Left lobe of liver (tissue), 2 donors: ENCODE data around the gene PANX2. TPM values are rescaled to one million over a fixed set of nuclear protein-coding genes. Genes with fewer than 3 reads are reported as not detected.

ENCODE experiments used
- ATAC-seq: fragments of 200-7000 bp; cut with Tn5 transposase; one replicate; pipeline ENCODE4 v1.9.1; 2020; ENCODE audit warnings: mild to moderate bottlenecking, moderate library complexity
- DNase-seq: peaks from one replicate; pipeline ENCODE4 v3.0.0-alpha.2; 2020; ENCODE audit warnings: low spot score
- total RNA-seq: library from RNA; stranded (reverse); gene quantifications from one replicate; pipeline ENCODE4 v1.2.1, GENCODE V29; 2021
- donor health status: DM: no; HTN: no; CAD: no; lungs with moderate emphysema.
- donor health status: DM: no; HTN: yes; CAD: no.

PANX2 gene
- total RNA-seq, 1 donor from 2014 or later, result 10.6 TPM

DNA sequence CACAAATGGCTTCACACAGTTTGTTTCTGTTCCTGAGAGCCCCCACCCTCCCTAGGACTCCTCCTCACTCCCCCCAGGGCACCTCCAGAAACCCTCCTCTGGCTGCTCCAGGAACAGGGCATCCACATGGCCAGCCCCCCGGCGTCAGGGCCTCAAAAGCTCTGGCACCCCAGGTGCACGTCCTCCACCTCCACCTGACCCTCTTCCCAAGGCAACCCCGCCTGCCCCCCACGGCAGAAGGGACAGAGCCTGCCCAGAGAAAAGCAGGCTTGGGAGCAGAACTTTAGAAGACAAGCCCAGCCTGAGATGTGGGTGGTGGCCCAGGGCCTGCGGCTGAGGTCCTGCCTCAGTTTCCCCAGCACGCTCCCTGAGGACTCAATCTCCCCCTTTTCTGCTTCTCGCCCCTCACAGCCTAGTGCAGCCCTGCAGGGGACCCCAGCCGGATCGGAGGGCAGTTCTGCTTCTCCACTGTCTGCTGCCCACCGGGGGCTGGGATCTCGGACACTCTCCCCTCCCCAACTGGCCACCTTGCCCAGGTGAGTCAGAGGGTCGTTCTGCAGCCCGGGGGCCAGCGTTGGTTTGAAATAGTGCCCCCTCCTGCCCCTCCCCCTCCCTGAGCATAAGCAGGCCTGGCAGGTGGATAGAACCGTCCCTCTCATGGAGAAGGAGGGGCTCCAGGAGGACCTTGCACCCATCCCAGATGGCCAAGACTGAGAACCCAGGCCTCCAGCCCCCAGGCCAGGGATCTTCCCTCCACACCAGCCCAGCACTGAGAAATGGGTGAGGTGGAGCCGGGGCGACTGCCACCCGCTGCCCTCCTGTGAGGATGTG is 12.8 kb downstream of the PANX2 start:
- peak; percentile 45 for DNase-seq
- ATAC-seq, result no peak

DNA sequence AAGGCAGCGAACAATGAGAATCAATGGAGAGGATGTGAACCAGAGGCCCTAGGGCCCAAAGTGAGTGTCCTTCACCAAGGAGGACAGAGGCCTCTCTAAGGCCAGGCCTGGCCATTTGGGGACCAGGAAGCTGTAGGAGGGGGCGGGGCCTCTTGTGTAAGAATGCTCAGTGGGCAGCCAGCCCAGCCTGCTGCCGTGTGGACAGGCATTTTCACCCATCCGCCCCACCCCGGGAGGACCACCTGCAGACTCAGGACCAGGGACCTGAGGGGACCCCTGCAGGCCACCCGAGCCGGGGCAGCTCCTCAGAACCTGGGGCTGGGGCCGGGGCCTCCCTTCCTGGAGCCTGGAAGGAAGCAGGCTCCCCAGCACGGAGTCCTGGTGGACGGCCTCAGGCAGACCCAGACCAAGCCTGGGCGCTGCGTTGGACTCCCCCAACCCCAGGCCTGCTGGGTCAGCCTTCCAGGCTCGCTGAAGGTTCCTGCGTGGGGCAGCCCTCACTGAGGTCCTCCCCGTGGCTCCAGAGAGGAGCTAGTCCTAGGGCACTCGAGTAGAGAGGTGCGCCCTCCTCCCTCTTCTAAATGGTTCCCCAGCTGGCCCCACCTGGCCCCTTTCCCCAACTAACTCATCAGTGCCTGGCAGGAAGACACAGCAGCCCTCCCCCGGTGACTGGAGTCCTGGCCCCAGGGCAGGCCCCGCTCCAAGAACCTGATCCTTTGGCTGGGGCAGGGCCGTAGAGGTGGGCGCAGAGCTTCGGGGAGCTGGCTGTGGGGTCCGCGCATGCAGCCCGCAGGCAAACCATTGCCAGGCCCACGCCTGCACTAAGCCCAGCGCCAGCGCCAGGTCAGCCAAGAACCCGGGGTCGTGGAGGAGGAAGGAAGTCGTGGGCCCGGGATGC is 13.7 kb downstream of the PANX2 start:
- ATAC-seq (peak; percentile 52), DNase-seq (peak; percentile 79)

DNA sequence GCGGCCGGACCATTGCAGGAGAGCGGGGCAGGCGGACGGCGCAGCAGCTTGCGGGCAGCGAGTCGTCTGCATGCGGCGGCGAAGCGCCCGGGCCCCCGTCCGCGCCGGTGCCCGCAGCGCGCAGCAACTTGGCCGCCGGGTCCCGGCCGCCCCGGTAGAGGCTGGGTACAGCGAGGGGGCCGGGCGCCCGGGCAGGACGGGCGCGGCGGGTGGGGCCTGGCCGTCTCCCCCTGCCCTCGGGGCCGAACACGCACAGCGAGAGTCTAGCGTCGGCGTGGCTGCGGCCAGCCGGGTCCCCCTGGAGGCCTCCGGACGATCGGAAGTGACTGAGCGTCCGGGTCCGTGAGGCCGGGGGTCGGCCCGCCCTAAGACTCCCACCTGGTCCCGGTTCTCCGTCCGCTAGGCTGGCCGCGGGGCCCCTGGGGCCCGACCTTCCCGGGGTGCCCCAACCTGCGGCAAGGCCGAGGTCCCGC is 14.4 kb downstream of the PANX2 start:
- no peak for ATAC-seq
- no peak for DNase-seq

DNA sequence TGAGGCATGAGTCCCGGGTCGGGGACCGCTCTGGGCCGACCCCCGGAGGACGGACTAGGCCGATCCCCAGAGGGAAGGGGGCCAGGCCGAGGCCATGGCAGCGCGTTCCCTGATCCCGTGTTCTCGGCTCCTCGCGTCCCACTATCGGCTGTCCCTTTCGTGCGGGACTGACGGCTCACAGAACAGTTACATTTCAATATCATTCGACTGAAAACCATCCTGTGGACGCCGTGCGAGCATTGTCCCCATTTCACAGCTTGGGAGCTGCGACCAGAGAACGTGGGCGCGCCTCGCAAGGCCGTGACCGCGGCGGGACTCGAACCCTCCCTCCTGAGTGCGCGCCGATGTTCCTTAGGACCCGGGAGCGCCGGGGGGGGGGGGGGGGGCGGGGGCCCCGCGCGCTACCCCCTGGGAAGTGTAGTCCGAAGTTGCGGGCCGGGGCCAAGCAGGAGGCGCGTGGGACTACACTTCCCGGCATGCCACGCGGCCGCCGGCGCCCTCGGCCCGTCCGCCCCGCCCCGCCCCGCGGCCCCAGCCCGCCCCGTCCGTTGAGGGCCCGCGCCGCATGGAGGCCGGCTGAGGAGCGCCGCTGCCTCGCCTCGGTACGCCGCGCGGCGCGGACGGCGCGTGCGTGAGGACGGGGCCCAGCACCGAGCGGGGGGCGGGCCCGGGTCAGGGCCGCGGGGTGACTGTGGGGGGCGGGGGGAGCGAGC is 15.0 kb downstream of the PANX2 start, which contains the start of gene TRABD:
TSS of gene TRABD (plus strand) at position 539 of the 713 bp plus-strand sequence. CDS start 7,148 bp downstream, outside the sequence.
- ATAC-seq, result peak; percentile 81
- DNase-seq, result peak; percentile 89

DNA sequence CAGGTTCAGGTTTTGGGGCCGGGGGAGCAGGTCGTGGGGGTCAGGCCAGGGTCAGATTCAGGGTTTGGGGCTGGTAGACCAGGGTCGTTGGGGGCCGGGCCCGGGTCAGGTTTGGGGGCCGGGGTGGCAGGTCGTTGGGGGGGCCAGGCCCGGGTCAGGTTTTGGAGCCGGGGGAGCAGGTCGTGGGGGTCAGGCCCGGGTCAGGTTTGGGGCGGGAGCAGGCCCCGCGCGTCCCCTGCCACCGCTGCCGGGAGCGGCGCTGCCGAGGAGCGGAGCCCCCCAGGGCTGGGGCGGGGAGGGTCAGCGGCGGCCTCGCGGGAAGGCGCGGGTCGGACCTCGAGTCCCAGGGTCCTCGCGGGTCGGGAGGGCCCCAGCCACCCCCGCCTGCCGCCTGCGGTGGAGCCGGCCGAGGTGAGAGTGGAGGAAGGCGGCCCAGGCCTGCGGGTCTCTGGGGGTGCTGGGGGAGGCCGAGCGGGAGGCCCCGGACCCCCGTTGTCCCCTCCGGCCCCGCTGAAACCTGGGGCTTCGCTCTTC is 15.7 kb downstream of the PANX2 start:
- no peak for ATAC-seq
- DNase-seq, result no peak

DNA sequence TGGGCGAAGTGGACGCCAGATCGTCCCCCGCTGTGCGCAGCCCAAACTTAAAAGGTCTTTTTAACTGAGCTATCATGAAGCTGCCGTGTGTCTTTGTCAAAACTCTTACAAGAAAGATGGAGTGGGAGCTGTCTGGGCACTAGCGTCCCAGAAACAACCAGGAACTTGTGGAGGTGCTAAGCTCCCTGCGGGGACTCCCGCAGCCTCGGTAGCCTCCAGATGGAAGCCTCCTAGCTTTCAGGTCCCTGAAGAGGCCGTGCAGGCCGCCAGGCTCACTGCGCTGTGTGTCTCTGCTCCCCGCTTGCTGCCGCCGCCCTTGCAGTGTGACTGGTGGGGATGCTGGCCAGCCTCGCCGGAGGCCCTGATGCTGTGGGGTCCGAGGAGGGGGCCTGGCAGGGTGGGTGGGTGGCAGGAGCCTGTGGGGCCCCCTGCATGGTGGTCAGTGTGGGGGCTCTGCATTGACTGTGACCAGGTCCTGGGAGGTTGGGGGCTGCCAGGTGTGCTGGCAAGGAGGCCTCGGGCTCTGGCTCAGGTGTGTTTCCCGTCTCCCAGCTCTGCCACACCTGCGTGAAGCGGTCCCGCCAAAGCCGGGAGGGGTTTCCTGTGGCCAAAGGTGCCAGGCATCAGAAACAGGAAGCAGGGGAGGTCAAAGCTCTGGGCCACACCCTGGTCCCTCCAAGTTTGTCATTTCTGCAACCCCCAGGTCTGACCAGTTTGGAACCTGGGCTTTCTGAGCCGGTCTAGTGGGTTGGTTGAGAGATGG is 16.4 kb downstream of the PANX2 start:
- DNase-seq, result peak; percentile 49
- no peak for ATAC-seq

DNA sequence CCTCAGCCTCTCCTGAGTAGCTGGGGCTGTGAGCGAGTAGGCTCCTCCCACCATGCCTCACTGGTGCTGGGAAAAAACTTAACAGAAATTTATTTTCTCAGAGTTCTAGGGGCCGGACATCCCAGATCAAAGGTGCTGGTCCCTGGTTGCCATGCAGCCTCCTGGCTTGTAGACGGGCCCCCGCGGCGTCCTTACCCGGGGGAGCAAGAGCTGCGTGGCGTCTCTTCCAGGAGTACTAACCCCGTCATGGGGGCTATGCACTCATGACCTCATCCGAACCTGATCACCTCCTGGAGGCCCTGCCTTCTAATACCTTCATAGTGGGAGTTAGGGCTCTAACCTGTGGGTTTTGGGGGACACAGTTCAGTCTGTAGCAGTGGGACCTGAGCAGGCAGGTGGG is 17.8 kb downstream of the PANX2 start:
- ATAC-seq (no peak), DNase-seq (peak; percentile 43)

DNA sequence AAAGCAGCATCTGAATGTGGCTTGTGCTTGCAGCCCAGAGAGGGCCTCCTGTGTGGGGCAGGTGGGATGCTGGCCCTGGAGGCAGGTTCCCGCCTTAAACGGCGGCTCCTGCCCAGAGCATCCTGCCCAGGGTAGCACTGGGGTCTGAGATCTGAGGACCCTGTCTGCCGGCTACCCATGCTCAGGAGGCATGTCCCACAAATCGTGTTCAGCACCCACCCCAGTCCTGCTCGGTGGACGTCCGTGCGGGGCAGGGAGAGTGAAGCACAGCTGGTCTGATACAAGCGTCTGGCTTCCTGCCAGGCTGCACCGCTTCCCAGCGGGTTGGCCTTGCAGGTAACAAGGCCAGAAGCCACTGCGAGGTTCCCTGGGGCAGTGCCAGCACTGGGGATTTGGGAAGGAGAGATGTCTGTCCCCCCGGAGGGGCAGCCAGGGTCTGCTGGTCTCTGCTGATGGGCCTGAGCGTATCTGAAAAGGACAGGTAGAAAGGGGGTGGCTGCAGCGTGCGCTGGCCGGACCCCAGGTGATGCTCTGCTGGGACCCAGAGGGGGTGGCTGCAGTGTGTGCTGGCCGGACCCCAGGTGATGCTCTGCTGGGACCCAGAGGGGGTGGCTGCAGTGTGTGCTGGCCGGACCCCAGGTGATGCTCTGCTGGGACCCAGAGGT is 18.8 kb downstream of the PANX2 start:
- ATAC-seq (no peak), DNase-seq (peak; percentile 61)

DNA sequence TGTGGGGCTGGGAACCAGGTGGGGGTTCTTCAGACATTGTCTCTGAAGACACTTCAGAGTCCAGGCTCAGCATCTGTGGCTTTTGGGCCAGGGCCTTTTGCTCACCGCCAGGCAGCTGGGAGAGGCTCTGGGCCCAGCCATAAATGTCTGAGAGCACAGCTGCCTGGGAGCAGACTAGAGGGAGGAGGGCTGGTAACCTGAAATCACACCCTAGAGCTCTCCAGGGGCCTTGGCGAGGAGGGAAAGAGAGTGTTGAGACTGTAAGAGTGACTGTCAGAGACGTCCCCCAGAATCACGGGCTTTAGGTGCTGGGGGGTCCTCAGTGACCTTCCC is 19.3 kb downstream of the PANX2 start:
- DNase-seq (no peak), ATAC-seq (peak; percentile 3)

DNA sequence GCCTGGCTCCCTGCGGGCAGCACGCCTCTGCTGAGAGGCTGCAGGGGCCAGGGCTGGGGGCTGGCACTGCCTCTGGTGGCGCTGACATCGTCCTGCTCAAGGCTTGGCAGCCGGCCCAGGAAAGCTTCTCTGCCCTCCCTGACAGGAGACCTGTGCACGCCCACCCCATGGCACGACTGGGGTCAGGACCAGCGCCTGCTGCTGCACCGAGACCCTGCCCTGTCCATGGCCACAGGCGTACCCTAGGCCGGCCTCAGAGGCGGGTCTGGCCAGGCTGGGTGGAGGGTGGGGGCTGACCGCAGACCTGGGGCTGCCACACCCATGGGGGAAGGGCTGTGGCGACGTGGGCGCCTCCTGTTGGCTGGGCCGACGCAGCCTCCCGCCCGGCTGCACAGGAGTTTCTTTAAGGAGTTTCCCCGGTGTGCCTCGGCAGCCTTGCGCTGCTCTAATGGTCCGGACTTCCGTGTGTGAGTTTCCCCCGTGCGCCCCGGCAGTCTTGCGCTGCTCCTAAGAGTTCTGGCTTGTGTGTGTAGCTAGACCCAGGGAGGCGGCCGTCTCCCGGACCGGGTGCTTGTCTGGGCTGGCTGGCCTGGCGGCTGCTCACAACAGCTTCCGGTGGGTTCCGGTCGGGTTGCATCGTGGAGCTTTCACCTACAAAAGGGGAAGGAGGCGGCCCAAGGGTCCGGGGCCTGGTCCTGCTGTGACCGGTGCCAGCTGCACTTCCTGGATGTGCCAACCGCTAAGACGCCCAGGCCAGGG is 19.8 kb downstream of the PANX2 start:
- ATAC-seq (peak; percentile 55), DNase-seq (peak; percentile 75)

DNA sequence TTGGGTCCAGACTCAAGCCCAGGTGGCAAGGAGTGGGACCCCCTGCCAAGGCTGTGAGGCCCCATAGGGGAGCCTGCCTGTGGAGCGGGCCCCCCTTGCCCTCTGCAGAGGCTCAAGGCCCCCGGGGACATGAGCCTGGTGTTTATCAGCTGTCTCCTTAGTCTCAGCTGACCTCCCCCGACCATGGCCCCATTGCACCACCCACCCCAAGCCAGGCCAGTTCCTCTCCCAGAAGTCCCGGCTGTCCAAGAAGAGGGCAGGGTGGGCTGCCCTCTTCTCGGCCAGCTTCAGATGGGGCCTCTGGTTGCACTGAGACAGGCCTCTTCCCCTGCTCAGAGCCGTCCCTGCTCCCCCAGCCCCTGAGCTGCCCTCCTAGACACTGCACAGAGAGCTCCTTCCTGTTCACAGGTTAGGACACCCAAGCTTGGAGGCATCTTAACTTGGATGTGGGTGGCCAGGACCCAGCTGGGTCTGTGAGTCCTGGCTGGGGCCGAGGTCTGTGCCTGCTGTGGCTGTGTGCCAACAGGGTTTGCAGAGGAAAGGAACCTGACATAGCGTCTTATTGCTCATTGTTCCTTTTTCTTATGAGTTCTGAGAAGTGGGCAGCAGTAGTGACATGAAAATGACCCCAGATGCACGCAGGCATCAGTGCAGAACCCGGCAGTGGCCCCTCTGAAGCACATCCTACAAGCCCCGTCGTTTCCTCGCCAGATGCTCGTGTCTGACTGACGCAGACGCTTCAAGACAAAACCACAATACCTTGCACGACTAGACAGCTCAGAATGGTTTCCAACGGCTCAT is 20.6 kb downstream of the PANX2 start:
- ATAC-seq (no peak), DNase-seq (no peak)

DNA sequence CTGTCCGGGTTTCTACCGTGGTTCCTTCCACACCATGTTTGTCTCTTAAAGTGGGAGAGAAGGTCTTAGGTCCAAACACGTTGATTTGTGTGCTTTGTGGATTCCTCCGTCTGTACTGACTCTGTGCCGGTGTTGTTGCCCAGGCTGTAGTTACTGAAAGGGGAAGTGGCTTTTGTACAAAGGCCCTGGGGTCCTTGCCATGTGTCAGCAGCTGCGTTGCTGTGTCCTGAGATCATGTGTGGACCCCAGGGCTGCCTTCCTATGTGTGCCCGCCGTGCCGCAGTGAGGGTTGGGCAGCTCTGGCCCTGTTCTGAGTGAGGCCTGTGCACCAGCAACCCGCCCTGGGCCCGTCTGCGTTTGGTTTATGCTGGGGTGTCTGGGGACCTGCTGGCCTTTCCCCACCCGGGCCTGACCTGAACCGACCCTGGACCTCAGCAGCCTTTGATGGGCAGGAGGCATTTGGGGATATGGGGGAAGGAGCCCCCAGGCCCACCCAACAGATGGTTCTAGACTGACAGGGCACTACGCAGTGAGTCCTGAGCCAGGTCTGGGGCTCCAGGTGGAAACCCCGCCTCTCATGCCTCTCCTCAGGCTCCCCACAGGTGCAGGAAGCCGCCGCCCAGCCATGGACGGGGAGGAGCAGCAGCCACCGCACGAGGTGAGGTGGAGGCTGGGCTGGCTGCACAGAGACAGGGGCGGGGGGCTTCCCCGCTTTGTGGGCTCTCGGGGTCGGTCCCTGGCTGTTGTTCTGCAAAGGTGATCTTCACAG is 22.1 kb downstream of the PANX2 start:
- DNase-seq, result no peak
- no peak for ATAC-seq

DNA sequence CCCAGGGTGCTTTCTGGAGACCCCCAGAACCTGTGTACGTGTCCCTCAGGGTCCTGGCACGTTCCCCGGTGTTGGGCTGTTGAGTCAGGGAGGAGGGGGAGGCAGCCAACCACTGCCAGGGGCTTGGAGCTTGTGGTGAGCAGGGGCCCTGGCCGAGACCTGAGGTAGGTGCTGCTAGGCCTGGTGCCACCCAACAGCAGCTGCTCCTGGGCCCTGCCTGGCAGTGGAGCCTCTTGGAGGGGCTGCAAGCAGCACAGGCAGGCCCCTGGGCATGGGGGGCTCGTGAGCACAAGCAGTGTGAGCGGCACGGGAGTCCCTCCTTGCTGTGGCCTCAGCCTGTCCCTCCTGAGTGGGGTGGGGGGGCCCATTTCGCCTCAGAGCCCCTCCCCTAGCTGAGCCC is 23.1 kb downstream of the PANX2 start:
- ATAC-seq (no peak), DNase-seq (no peak)

DNA sequence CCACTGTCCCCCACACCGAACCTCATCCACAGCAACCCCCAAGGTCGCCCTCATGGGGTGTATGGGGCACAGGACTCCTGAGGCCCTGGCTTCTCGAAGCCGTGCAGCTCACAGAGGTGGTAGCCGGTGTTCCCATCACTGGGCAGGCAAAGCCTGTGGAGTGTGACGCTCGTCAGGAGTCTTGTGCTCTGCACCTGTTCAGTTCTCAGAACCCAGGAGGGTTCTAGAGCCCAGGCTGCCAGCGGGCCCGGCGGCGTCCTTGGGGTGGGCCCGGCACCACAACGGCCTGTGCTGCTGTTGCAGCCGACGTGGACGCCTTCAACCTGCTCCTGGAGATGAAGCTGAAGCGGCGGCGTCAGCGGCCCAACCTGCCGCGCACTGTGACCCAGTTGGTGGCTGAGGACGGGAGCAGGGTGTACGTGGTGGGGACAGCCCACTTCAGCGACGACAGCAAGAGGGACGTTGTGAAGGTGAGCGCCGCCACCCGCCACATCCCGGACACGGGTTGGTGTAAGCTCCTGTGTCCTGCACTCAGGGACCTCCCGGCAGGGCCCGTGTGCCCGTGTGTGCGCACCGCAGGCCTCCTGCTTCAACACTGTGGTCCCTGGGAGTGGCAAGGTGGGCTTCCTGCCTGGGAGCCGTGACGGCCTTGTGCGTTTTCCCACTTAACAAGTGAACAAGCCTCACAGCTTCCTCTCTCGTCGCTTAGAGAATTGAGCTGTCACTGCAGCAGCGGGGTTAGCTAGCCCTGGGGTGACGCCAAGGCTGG is 23.7 kb downstream of the PANX2 start:
- ATAC-seq (no peak), DNase-seq (no peak)

DNA sequence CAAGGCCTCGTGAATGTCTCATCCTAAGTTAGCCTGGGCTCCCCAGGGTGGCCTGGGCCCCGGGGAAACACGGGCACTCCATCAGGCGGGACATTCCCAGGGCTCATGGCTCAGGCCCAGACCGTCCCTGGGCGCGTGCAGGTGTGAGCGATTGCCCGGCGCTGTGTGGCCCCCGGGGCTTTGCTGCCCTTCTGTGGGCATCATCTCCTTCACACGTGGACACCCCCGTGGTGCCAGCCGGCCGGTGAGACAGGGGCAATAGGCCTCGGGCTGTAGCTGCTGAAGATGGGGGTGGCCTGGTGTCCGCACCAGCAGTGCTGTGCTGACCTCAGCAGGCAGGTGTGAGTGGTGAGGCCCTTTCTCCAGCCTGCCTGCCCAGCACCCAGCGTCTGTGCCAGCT is 25.7 kb downstream of the PANX2 start:
- peak; percentile 13 for ATAC-seq
- no peak for DNase-seq

DNA sequence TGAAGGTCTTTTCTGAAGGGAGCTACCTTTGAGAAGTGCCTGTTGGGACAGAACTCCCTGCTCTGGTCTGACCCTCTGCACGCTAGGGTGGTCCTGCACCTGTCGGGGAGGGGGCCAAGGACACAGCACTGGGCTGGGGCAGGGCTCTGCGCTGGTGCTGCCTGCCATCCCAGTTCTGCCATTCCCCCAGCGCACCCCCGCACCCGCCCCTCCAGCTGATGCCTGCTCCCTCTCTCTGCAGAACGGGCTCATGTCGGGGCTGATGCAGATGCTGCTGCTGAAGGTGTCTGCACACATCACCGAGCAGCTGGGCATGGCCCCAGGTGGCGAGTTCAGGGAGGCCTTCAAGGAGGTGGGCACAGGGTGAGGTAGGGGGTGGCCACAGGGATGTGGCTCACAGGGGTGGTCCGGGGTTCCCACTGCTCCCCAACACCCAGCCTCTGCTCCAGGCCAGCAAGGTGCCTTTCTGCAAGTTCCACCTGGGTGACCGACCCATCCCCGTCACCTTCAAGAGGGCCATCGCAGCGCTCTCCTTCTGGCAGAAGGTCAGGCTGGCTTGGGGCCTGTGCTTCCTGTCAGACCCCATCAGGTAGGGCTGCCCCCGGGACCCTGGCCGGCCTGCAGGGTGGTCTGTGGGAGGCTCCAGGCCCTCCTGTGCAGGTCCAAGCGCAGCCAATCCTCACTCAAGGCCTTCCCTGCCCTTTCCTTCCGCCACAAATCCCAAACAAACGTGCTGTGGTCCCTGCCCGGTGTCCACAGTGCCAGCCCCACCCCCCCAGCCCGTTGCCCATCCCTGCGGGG is 26.7 kb downstream of the PANX2 start:
- DNase-seq (no peak), ATAC-seq (no peak)
